OCI-LY1 (cell line): ENCODE data around the gene TMEM151A.

Experiments used
- H2AFZ ChIP-seq: fragments of 200-600 bp; sonication (generic), shearing (Covaris generic); 2 replicates; pipeline ENCODE4 v1.6.0; 2014; ENCODE audit warnings: antibody characterized with exemption, mild to moderate bottlenecking, low read length
- H3F3A ChIP-seq: fragments of 200-600 bp; sonication (generic), shearing (Covaris generic); 2 replicates; pipeline ENCODE4 v1.6.0; 2014; ENCODE audit warnings: mild to moderate bottlenecking, antibody characterized with exemption, low read length, moderate library complexity; ENCODE audit not compliant: insufficient read depth
- H3K27ac ChIP-seq: fragments of 200-600 bp; sonication (generic); 2 replicates; pipeline ENCODE4 v1.5.1; 2014; ENCODE audit warnings: low read length, mixed run types, mild to moderate bottlenecking, low read depth; ENCODE audit not compliant: poor library complexity, severe bottlenecking
- H3K27me3 ChIP-seq: fragments of 200-600 bp; sonication (generic); 2 replicates; pipeline ENCODE4 v1.6.0; 2014; ENCODE audit warnings: antibody characterized with exemption, mild to moderate bottlenecking, low read length, moderate library complexity; ENCODE audit not compliant: insufficient read depth
- H3K36me3 ChIP-seq: fragments of 200-600 bp; sonication (generic); 2 replicates; pipeline ENCODE4 v1.6.1; 2014; ENCODE audit warnings: mild to moderate bottlenecking, antibody characterized with exemption, low read length, moderate library complexity, mixed read lengths; ENCODE audit not compliant: insufficient read depth
- H3K4me1 ChIP-seq: fragments of 200-600 bp; sonication (generic); 2 replicates; pipeline ENCODE4 v1.5.1; 2014; ENCODE audit warnings: mild to moderate bottlenecking, low read length, moderate library complexity; ENCODE audit not compliant: insufficient read depth, severe bottlenecking
- H3K4me2 ChIP-seq: fragments of 200-600 bp; sonication (generic), shearing (Covaris generic); 2 replicates; pipeline ENCODE4 v1.6.1; 2014; ENCODE audit warnings: low read length
- H3K4me3 ChIP-seq: fragments of 200-600 bp; sonication (generic); 2 replicates; pipeline ENCODE4 v1.5.1; 2014; ENCODE audit warnings: low read length, low read depth, mild to moderate bottlenecking, mixed read lengths; ENCODE audit not compliant: poor library complexity, severe bottlenecking
- H3K79me2 ChIP-seq: fragments of 200-600 bp; shearing (Covaris generic); 2 replicates; pipeline ENCODE4 v1.6.1; 2016; ENCODE audit warnings: mixed run types, low read length, mixed read lengths; ENCODE audit not compliant: insufficient read depth
- H3K9ac ChIP-seq: fragments of 200-600 bp; sonication (generic), shearing (Covaris generic); 2 replicates; pipeline ENCODE4 v1.6.1; 2014; ENCODE audit warnings: mild to moderate bottlenecking, low read length, mixed read lengths
- H3K9me2 ChIP-seq: fragments of 200-600 bp; sonication (generic), shearing (Covaris generic); 2 replicates; pipeline ENCODE4 v1.6.1; 2014; ENCODE audit warnings: low read depth, mild to moderate bottlenecking, low read length, mixed read lengths
- H3K9me3 ChIP-seq: fragments of 200-600 bp; shearing (Covaris generic); 2 replicates; pipeline ENCODE4 v1.6.1; 2014; ENCODE audit warnings: low read length, mixed read lengths
- H4K20me1 ChIP-seq: fragments of 200-600 bp; sonication (generic), shearing (Covaris generic); 2 replicates; pipeline ENCODE4 v1.6.0; 2016; ENCODE audit warnings: mild to moderate bottlenecking, low read length; ENCODE audit not compliant: insufficient read depth
- CTCF ChIP-seq: fragments of 200-600 bp; sonication (generic), shearing (Covaris generic); IDR thresholded peaks from 2 replicates; pipeline ENCODE4 v1.5.1; 2017; ENCODE audit warnings: mild to moderate bottlenecking, antibody characterized with exemption, low read length, moderate library complexity, mixed read lengths
- EZH2 ChIP-seq: fragments of 200-600 bp; sonication (generic), shearing (Covaris generic); IDR thresholded peaks from 2 replicates; pipeline ENCODE4 v1.8.0; 2017; ENCODE audit warnings: borderline replicate concordance, mixed run types, mild to moderate bottlenecking, antibody characterized with exemption, low read length, moderate library complexity, mixed read lengths

The TMEM151A gene

DNA sequence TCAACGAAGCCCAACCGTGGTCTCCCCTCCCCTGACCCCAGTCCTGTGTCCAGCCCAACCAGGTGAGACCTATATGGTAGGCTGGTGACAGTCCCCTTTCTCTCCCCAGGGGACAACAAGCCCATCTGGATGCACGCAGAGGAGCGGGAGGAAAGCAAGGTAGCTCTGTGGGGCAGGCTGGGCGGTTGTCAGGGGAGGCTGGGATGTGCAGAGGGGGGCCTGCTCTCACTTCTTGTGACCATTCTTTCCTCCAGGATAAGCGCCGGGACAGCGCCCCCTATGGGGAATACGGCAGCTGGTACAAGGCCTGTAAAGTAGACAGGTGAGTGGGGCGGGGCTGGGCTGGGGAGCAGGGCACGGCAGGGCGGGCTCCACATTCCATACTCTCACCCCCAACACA, 26.8 kb upstream of the TMEM151A start:
- H3K9me2 ChIP-seq, result no peaks in the 10 kb centered on the region
- no peak overlapping the region for H3K9ac ChIP-seq
- H3K4me3 ChIP-seq, result no peak overlapping the region
- no peaks in the 10 kb centered on the region for H3K27me3 ChIP-seq
- peaks cover 18% of the 10 kb centered on the region for H3K4me1 ChIP-seq
- no peak overlapping the region for H2AFZ ChIP-seq
- no peak overlapping the region for H3K4me2 ChIP-seq
- no peak overlapping the region for H3K27ac ChIP-seq
- H4K20me1 ChIP-seq, result no peaks in the 10 kb centered on the region
- TF ChIP-seq CTCF, result peak; percentile 67
- no peak for TF ChIP-seq EZH2
- H3K36me3 ChIP-seq, result peaks cover 46% of the 10 kb centered on the region
- no peaks in the 10 kb centered on the region for H3F3A ChIP-seq
- H3K9me3 ChIP-seq, result no peaks in the 10 kb centered on the region
- H3K79me2 ChIP-seq, result peaks cover 11% of the 10 kb centered on the region

GRCh38 chr11:66265531-66266377, 25.9 kb upstream of the TMEM151A start:
- Histone ChIP-seq H3K4me1 (peaks cover 19% of the 10 kb centered on the region), H3K9me3 (no peaks in the 10 kb centered on the region), H2AFZ (no peak overlapping the region), H4K20me1 (no peaks in the 10 kb centered on the region), H3K4me3 (no peak overlapping the region), H3K9ac (no peak overlapping the region), H3K4me2 (no peak overlapping the region), H3K27ac (no peak overlapping the region), H3F3A (no peaks in the 10 kb centered on the region), H3K36me3 (peaks cover 42% of the 10 kb centered on the region), H3K27me3 (no peaks in the 10 kb centered on the region), H3K9me2 (no peaks in the 10 kb centered on the region), H3K79me2 (peaks cover 13% of the 10 kb centered on the region)
- TF ChIP-seq EZH2 (no peak), CTCF (no peak)

GRCh38 chr11:66266378-66267038, 25.2 kb upstream of the TMEM151A start:
- Histone ChIP-seq H3K27ac (no peak overlapping the region), H3K4me3 (no peak overlapping the region), H2AFZ (no peak overlapping the region), H3K9me3 (no peaks in the 10 kb centered on the region), H3K27me3 (no peaks in the 10 kb centered on the region), H4K20me1 (no peaks in the 10 kb centered on the region), H3K9ac (no peak overlapping the region; the same call in 1 of the 2 replicates), H3F3A (no peaks in the 10 kb centered on the region), H3K79me2 (peaks cover 13% of the 10 kb centered on the region), H3K9me2 (no peaks in the 10 kb centered on the region), H3K4me2 (peak overlapping the region; percentile 74), H3K4me1 (peaks cover 19% of the 10 kb centered on the region), H3K36me3 (peaks cover 37% of the 10 kb centered on the region)
- no peak for TF ChIP-seq EZH2
- no peak for TF ChIP-seq CTCF
